PFSK-1 (cell line): ENCODE data around the gene ELMO2.

Experiments
- FOXP2 ChIP-seq: optimal IDR thresholded peaks from 2 replicates; pipeline ENCODE3; 2011; ENCODE audit warnings: borderline replicate concordance, control low read depth, inconsistent platforms; ENCODE audit not compliant: insufficient read depth; ENCODE audit errors: extremely low read length, extremely low read depth
- POLR2AphosphoS5 ChIP-seq: IDR thresholded peaks from 2 replicates; pipeline ENCODE4 v1.6.1; 2012; ENCODE audit warnings: low read depth, mild to moderate bottlenecking, control low read depth, low read length, moderate library complexity
- SIN3A ChIP-seq: IDR thresholded peaks from 2 replicates; pipeline ENCODE4 v1.6.1; 2012; ENCODE audit warnings: mild to moderate bottlenecking, low read length, moderate library complexity, borderline replicate concordance; ENCODE audit not compliant: insufficient read depth
- TAF1 ChIP-seq: IDR thresholded peaks from 2 replicates; pipeline ENCODE4 v1.6.1; 2012; ENCODE audit warnings: low read length, control low read depth, borderline replicate concordance; ENCODE audit not compliant: insufficient read depth
- TF ChIP-seq, protein P1 (sequence below), 2 experiments: IDR thresholded peaks; 2 replicates each; pipeline versions ENCODE4 v1.6.1 to v1.8.0; 2011 to 2012; ENCODE audit warnings: low read depth in 2 of 2, low read length in 2 of 2, control low read depth in 1 of 2, inconsistent platforms in 1 of 2, mild to moderate bottlenecking in 1 of 2, moderate library complexity in 1 of 2; ENCODE audit not compliant: insufficient read depth in 1 of 2

DNA sequence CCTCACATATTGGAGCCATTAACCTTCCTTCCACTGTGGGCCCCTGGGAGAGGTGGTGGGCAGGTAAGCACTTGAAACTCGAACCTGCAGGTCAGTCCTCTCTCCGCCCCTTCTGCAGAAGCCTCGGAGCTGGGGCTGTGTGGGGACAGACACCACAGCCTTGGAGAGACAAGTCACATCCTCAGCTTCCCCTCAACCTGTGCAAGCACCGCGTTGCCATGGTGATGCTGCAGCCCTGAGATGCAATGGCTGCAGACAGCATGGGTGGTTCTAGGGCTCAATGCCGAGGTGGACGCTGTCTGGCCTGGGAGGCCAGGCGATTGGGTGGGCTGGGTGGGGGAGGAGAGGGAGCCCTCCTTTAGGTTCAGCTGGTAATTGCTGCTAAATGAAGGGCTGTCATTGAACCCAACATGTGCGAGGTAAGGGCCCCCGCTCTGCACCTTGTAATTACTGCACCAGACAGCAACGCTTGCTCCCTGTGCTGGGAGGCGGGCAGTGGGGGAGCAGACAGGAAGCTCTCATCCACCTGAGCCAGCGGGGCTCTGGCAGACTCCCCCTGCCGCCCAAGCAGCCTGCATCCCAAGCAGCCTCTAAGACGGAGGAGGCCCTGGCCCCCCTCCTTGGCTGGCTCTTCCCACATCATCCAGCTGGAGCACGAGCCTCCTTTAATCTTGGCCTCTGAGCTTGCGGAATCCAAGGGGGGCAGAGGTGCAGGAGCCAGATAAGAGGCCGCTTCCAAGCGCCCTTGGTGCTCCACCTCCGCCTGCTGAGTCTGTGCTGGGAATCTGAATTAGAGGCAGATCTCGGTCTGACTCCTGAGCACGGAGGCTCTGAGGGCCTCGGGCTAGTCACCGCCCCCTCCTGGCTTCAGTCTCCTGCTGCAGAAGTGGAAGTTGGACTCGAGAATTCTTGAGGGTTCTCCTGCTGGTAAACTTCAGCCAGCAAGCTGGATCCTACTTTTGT is 58.3 kb downstream of the ELMO2 start:
- TF ChIP-seq POLR2AphosphoS5 (no peak), SIN3A (no peak), TAF1 (no peak), FOXP2 (no peak)
- TF ChIP-seq, protein P1, sequence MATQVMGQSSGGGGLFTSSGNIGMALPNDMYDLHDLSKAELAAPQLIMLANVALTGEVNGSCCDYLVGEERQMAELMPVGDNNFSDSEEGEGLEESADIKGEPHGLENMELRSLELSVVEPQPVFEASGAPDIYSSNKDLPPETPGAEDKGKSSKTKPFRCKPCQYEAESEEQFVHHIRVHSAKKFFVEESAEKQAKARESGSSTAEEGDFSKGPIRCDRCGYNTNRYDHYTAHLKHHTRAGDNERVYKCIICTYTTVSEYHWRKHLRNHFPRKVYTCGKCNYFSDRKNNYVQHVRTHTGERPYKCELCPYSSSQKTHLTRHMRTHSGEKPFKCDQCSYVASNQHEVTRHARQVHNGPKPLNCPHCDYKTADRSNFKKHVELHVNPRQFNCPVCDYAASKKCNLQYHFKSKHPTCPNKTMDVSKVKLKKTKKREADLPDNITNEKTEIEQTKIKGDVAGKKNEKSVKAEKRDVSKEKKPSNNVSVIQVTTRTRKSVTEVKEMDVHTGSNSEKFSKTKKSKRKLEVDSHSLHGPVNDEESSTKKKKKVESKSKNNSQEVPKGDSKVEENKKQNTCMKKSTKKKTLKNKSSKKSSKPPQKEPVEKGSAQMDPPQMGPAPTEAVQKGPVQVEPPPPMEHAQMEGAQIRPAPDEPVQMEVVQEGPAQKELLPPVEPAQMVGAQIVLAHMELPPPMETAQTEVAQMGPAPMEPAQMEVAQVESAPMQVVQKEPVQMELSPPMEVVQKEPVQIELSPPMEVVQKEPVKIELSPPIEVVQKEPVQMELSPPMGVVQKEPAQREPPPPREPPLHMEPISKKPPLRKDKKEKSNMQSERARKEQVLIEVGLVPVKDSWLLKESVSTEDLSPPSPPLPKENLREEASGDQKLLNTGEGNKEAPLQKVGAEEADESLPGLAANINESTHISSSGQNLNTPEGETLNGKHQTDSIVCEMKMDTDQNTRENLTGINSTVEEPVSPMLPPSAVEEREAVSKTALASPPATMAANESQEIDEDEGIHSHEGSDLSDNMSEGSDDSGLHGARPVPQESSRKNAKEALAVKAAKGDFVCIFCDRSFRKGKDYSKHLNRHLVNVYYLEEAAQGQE (IDR thresholded peaks at IDR 0.05; ENCODE audit: insufficient read depth in 1 of 2, low read depth in 2 of 2, low read length in 2 of 2) = no peak
